GM12874 (cell line): ENCODE results near the gene INHBE.

Source experiments
- CTCF ChIP-seq: IDR thresholded peaks from 2 replicates; pipeline ENCODE4 v1.5.1; 2011; ENCODE audit warnings: low read depth, mild to moderate bottlenecking, control low read depth, low read length, moderate library complexity; ENCODE audit not compliant: insufficient read depth

INHBE gene

DNA sequence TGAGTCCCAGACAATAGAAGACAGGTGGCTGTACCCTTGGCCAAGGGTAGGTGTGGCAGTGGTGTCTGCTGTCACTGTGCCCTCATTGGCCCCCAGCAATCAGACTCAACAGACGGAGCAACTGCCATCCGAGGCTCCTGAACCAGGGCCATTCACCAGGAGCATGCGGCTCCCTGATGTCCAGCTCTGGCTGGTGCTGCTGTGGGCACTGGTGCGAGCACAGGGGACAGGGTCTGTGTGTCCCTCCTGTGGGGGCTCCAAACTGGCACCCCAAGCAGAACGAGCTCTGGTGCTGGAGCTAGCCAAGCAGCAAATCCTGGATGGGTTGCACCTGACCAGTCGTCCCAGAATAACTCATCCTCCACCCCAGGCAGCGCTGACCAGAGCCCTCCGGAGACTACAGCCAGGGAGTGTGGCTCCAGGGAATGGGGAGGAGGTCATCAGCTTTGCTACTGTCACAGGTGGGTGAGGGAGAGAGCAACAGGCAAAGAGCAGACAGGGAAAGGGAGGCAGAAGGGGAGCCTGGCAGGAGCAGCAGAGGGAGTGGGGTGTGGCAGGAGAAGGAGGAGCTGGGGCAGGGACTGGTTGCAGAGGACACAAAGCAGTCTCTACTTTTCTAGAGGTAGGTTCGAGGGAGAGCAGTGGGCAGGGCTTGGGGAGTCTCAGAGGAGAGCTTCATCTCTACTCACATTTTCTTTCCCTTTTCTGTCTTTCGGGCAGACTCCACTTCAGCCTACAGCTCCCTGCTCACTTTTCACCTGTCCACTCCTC, 452 bp downstream of the INHBE start:
- TF ChIP-seq CTCF = no peak

- peak; percentile 82 for TF ChIP-seq CTCF
These were observed 1.1 kb downstream of the INHBE start for GRCh38 chr12:57456145-57456700.

DNA sequence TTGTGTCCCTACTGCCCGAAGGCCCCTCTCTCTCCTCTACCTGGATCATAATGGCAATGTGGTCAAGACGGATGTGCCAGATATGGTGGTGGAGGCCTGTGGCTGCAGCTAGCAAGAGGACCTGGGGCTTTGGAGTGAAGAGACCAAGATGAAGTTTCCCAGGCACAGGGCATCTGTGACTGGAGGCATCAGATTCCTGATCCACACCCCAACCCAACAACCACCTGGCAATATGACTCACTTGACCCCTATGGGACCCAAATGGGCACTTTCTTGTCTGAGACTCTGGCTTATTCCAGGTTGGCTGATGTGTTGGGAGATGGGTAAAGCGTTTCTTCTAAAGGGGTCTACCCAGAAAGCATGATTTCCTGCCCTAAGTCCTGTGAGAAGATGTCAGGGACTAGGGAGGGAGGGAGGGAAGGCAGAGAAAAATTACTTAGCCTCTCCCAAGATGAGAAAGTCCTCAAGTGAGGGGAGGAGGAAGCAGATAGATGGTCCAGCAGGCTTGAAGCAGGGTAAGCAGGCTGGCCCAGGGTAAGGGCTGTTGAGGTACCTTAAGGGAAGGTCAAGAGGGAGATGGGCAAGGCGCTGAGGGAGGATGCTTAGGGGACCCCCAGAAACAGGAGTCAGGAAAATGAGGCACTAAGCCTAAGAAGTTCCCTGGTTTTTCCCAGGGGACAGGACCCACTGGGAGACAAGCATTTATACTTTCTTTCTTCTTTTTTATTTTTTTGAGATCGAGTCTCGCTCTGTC, 1.8 kb downstream of the INHBE start:
- no peak for TF ChIP-seq CTCF

GRCh38 chr12:57458665-57459054, 3.6 kb downstream of the INHBE start:
- TF ChIP-seq CTCF = no peak

- peak; percentile 94 for TF ChIP-seq CTCF
These were observed 4.1 kb downstream of the INHBE start for GRCh38 chr12:57459055-57459749.

DNA sequence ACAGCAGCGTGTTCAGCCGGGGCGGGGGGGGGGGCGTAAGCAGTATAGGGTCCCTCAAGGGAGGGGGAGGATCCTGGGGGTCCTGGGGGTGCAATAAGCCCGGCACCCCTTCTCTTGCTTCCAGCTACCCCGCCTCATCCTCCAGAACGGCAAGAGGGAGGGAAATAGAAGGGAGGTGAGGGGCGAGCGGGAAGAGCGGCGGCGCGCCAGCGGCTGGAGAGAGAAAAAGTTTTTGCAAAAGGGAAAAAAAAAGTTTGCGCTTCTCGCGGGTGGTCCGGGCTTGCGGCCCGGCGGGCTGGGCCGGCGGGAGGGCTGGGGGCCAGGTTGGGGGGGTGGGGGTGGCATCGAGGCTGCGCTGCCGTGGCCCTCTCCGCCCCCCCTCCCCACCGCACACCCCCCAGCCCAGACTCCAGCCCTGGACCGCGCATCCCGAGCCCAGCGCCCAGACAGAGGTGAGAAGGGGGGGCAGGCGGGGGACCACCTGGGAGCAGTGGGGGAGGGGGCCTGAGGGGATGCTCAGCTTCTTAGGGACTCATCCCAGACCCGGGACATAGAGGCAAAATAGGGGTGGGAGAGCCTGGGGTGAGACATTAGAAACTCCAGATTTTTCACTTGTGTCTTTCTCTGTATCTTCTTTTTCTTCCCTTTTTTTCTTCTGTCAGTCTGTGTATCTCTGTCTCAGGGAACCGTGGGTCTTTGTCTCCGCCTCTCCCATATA, 4.8 kb downstream of the INHBE start, which contains the start of gene GLI1:
TSS of gene GLI1 (plus strand) at position 36 of the 718 bp plus-strand sequence. CDS start 3,907 bp downstream, outside the sequence.
- no peak for TF ChIP-seq CTCF
